Osteocyte (in vitro differentiated cells): ENCODE results near the gene BMP8B. TPM values are rescaled to one million over a fixed set of nuclear protein-coding genes. Genes with fewer than 3 reads are reported as not detected.
"Not testable (repeated sequence)": the region's sequence is repeated elsewhere in the genome, so short reads cannot be mapped to it uniquely, and the experiment has no call there.

Experiments used
- DNase-seq: peaks from one replicate; pipeline ENCODE4 v3.0.0; 2021; ENCODE audit warnings: mixed read lengths; ENCODE audit not compliant: unreplicated experiment; ENCODE audit errors: extremely low spot score
- H3K27ac Mint-ChIP-seq: one replicate; pipeline ENCODE4 v1.8.0; 2021; ENCODE audit warnings: mild to moderate bottlenecking, mixed read lengths; ENCODE audit not compliant: unreplicated experiment
- H3K27me3 Mint-ChIP-seq: one replicate; pipeline ENCODE4 v1.8.0; 2021; ENCODE audit warnings: mixed read lengths; ENCODE audit not compliant: unreplicated experiment
- H3K36me3 Mint-ChIP-seq: one replicate; pipeline ENCODE4 v1.8.0; 2021; ENCODE audit warnings: mixed read lengths; ENCODE audit not compliant: unreplicated experiment
- H3K4me1 Mint-ChIP-seq: one replicate; pipeline ENCODE4 v1.8.0; 2021; ENCODE audit warnings: mixed read lengths; ENCODE audit not compliant: unreplicated experiment
- H3K4me3 Mint-ChIP-seq: one replicate; pipeline ENCODE4 v1.8.0; 2021; ENCODE audit warnings: mild to moderate bottlenecking, moderate library complexity, mixed read lengths; ENCODE audit not compliant: unreplicated experiment
- H3K9me3 Mint-ChIP-seq: one replicate; pipeline ENCODE4 v1.8.0; 2021; ENCODE audit warnings: mixed read lengths; ENCODE audit not compliant: unreplicated experiment
- CTCF ChIP-seq: fragments of 200-600 bp; sonication (generic); IDR thresholded peaks from 2 replicates; pipeline ENCODE4 v1.5.0; 2021; ENCODE audit warnings: antibody characterized with exemption, mild to moderate bottlenecking, moderate library complexity
- total RNA-seq: library from RNA; stranded (reverse); gene quantifications from 2 replicates; pipeline ENCODE4 v1.2.1, GENCODE V29; 2021

Gene BMP8B
- total RNA-seq, 1 donor from 2014 or later, result 0.08 TPM

- H3K4me1 Mint-ChIP-seq, result peaks cover 7% of the 10 kb centered on the region
- no peak for TF ChIP-seq CTCF
- peaks cover 13% of the 10 kb centered on the region for H3K27me3 Mint-ChIP-seq
- no peaks in the 10 kb centered on the region for H3K9me3 Mint-ChIP-seq
- H3K4me3 Mint-ChIP-seq, result no peak overlapping the region
- H3K27ac Mint-ChIP-seq, result no peak overlapping the region
- H3K36me3 Mint-ChIP-seq, result no peaks in the 10 kb centered on the region
- DNase-seq, result no peak
Measured at GRCh38 chr1:39819091-39819812, 30.6 kb upstream of the BMP8B start.

GRCh38 chr1:39818482-39818881 lies 29.8 kb upstream of the BMP8B start:
- no peak overlapping the region for H3K4me3 Mint-ChIP-seq
- DNase-seq, result no peak
- no peak for TF ChIP-seq CTCF
- peaks cover 13% of the 10 kb centered on the region for H3K27me3 Mint-ChIP-seq
- no peak overlapping the region for H3K27ac Mint-ChIP-seq
- H3K36me3 Mint-ChIP-seq, result no peaks in the 10 kb centered on the region
- H3K9me3 Mint-ChIP-seq, result no peaks in the 10 kb centered on the region
- peaks cover 7% of the 10 kb centered on the region for H3K4me1 Mint-ChIP-seq

- not testable (repeated sequence) for H3K9me3 Mint-ChIP-seq, H3K4me3 Mint-ChIP-seq, H3K27ac Mint-ChIP-seq, H3K36me3 Mint-ChIP-seq, H3K4me1 Mint-ChIP-seq, DNase-seq
- H3K27me3 Mint-ChIP-seq, result peaks cover 13% of the 10 kb centered on the region
Measured at GRCh38 chr1:39817091-39817932, 28.6 kb upstream of the BMP8B start.

- TF ChIP-seq CTCF, result peak; percentile 76
- Mint-ChIP-seq H3K27me3 (peaks cover 13% of the 10 kb centered on the region), H3K9me3 (no peaks in the 10 kb centered on the region), H3K27ac (no peak overlapping the region), H3K36me3 (no peaks in the 10 kb centered on the region), H3K4me3 (no peak overlapping the region), H3K4me1 (no peaks in the 10 kb centered on the region)
- DNase-seq, result no peak
Measured at GRCh38 chr1:39816415-39817090, 27.9 kb upstream of the BMP8B start.

- DNase-seq, result no peak
- no peak for TF ChIP-seq CTCF
- Mint-ChIP-seq H3K4me1 (no peaks in the 10 kb centered on the region), H3K27ac (no peak overlapping the region), H3K36me3 (no peaks in the 10 kb centered on the region), H3K9me3 (no peaks in the 10 kb centered on the region), H3K4me3 (no peak overlapping the region), H3K27me3 (peaks cover 13% of the 10 kb centered on the region)
Measured at GRCh38 chr1:39812913-39813312, 24.2 kb upstream of the BMP8B start.
